T-helper 1 cell (primary cell): ENCODE results near the gene NPC1L1.
A peak's percentile ranks its signal among the peaks of the same experiment; 100 is the strongest.

Experiments used
- DNase-seq, 5 donors: peaks; one replicate each; pipeline ENCODE4 v3.0.0-alpha.2; 2012 to 2020
- total RNA-seq, 4 donors: gene quantifications; one replicate each; lab custom pipeline; 2026; lab: John Stamatoyannopoulos, UW

NPC1L1 gene, protein sequence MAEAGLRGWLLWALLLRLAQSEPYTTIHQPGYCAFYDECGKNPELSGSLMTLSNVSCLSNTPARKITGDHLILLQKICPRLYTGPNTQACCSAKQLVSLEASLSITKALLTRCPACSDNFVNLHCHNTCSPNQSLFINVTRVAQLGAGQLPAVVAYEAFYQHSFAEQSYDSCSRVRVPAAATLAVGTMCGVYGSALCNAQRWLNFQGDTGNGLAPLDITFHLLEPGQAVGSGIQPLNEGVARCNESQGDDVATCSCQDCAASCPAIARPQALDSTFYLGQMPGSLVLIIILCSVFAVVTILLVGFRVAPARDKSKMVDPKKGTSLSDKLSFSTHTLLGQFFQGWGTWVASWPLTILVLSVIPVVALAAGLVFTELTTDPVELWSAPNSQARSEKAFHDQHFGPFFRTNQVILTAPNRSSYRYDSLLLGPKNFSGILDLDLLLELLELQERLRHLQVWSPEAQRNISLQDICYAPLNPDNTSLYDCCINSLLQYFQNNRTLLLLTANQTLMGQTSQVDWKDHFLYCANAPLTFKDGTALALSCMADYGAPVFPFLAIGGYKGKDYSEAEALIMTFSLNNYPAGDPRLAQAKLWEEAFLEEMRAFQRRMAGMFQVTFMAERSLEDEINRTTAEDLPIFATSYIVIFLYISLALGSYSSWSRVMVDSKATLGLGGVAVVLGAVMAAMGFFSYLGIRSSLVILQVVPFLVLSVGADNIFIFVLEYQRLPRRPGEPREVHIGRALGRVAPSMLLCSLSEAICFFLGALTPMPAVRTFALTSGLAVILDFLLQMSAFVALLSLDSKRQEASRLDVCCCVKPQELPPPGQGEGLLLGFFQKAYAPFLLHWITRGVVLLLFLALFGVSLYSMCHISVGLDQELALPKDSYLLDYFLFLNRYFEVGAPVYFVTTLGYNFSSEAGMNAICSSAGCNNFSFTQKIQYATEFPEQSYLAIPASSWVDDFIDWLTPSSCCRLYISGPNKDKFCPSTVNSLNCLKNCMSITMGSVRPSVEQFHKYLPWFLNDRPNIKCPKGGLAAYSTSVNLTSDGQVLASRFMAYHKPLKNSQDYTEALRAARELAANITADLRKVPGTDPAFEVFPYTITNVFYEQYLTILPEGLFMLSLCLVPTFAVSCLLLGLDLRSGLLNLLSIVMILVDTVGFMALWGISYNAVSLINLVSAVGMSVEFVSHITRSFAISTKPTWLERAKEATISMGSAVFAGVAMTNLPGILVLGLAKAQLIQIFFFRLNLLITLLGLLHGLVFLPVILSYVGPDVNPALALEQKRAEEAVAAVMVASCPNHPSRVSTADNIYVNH (N-terminal part only)
- 0.15 to 1.6 (median 0.59) reads per million in 4 donors for total RNA-seq

DNA sequence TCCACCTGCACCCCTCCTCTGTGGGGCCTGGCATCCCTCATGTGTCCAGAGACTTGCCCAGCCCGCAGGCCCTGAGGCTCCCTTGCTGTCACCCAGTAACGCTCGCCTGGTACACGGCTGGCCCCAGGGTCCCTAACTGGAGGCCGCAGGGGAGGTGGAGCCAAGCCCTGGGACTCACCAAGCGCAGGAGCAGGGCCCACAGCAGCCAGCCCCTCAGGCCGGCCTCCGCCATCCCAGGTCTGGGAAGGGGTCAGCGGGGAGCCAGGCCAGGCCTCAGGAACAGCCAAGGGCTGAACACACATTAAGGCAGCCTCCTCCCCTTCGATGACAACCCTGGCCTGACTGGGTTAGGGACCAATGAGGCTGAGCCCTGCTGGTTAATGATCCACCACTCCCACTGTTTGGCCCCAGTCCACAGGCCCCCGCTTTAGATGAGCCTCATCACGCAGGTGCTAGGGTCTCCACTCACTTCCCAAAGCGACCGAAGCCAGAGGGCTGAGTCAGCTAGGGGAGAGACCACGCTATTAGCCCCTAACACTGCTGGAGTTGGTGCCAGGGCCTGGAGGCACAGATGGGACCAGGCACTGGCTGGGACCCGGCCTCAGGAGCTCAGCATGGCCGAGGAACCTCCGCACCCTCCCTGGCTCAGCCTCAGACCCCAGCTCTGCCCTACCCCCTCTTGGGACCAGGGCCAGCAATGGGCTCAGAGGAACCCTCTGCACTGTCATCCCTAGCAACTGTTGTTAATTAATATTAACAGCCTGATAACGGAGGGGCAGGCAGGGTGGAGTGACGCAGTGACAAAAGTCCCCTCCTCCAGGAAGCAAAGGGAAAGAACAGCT, at the start of gene NPC1L1:
NPC1L1 (minus strand) TSS at position 303 of the 842 bp plus-strand sequence; CDS start at position 232, 71 bp downstream.
- DNase-seq: no peak

DNA sequence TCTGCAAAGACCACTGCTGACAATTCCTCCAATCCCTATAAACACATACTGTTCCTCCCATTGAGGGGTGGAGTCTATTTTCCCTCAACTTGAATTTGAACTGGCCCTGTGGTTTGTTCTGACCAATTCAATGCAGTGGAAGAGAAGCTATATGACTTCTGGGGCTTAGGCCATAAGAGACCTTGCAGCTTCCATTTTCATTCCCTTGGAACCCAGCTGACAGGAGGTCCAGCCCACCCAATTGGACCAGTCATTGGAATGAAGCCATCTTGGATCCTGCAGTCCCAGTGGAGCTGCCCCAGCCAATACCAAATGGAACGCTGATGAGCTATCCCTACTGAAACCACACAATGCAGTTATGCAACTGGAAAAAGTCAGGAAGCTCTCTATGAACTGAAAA, 49.8 kb upstream of the NPC1L1 start:
- DNase-seq: no peak

DNA sequence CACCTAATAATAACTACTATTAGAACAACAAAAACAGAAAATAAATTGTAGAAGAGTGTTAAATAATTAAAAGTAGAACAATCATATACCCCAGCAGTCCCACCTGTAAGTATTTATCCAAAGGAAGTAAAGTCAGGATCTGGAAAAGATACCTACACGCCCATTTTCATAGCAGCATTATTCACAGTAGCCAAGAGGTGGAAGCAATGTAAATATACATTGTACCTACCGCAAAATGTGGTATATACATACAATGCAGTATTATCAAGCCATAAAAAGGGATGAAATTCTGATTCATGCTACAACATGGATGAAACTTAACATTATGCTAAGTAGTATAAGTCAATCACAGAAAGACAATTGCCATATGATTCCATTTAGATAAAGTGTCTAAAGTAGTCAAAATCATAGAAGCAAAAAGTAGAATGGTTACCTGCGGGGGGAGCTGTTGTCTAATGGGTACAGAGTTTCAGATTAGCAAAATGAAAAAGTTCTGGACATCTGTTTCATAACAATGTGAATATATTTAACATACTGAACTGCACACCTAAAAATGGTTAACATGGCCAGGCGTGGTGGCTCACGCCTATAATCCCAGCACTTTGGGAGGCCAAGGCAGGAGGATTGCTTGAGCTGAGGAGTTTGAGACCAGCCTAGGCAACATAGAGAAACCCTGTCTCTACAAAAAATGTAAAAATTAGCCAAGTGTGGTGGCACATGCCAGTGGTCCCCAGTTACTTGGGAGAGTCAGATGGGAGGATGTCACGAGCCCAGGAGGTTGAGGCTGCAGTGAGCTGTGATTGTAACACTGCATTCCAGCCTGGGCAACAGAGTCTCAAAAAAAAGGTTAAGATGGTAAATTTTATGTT, 46.9 kb upstream of the NPC1L1 start:
- peak in 4 of 5 donors; percentile 40 to 73 (median 48) for DNase-seq

DNA sequence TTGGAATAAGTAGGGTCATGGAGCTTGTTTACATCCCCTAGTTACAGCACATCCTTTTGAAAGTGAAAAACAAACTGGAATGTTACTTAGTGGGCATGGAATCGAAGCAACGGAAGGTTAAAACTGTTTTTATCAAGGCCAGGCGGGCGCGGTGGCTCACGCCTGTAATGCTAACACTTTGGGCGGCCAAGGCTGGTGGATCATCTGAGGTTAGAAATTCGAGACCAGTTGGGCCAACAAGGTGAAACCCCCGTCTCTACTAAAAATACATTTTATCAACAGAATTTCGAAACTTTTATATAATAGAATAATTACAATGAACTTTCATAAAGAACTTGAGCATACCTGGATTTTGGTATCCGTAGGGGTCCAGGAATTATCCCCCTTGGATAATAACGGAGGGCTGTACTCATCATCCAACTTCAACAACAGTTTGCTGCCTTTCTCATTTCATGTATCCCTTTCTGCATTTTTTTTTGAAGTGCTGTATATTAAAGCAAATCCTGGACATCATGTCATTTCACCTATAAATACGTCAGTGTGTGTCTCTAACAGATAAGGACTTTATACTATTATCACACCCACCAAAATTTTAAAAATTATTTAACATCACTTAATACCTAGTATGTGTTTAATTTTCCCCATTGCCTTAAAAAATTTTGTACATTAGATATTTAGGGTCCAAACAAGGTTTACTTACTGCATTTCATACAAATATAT, 42.2 kb upstream of the NPC1L1 start:
- no peak for DNase-seq

DNA sequence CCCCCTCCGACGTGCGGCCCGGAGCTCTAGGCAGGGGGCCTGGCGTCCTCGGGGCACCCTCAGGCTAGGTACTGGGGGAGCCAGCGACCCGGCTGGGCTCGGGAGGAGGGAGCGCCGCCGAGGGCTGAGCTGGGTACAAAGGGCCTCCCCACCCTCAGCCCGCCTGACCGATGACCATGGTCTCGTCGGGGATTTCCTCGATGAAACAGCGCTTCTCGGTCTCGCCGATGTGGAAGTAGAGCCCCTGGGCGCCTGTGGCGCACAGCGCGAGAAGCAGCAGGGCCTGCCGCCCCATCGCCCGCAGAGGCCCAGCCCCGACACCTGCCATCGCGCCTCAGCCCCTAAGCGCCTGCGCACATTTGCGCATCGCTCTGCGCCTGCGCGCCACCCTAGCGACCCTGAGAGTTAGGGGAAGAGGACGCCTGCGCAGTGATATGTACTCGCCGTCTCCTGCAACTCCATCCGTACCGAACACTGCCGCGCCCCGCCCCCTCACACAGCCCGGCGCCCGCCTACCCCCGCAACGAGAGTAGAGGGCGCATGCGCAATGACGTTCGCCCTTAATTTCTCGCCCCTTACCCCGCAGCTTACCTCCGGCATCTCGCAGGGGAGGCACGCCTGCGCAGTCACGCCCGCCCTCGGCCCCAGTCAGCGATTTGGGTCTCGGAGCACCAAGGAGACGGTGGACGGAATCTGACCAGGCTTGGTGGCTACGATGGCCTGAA, 40.9 kb upstream of the NPC1L1 start, which contains the start of gene TMED4:
TMED4 (minus strand) TSS at position 353 of the 725 bp plus-strand sequence; CDS start at position 328, 25 bp downstream.
- DNase-seq: peak; percentile 100

DNA sequence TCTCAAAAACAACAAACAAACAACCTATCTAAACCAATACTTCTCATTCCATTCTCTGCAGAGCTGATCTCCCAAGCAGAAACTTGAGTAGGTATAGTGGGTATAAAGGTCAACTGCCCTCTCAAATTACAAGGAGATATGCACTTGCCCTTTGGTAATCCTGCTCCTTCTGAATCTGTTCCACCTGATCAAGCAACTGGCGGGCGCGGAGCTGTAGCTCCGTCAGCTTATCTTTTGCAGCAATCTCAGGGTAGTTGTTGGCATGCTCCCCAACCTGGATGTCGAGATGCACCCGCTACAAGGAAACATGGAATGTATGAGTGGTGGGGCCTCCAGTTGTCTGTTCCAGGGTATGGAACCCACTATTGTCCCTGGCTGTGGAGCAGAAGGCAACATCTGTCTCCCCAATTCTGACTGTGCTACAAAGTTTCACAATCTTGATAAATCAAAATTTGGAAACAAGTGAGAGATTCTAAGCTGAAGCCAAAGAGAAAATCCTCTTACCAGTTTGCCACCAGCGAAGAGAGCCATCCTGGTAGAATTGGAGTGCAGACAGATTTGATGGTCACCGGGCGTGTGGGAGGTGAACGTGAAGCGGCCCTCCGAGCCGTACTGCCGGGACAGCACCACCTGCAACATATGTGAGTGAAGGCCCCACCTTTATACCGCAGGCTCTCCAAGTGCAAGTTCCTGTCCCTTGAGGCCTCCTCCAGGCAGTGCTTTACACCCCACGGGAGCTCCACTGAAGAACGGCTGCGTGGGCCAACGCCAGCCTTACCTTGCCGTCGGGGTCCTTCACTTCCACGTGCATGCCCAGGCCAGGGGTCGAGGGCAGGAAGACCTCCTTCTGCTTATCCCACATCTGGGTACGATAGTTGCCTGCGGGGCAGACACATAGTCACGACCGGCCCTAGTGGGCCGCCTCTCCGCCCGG, 40.1 kb upstream of the NPC1L1 start:
- DNase-seq: peak; percentile 20 to 60 (median 35)

DNA sequence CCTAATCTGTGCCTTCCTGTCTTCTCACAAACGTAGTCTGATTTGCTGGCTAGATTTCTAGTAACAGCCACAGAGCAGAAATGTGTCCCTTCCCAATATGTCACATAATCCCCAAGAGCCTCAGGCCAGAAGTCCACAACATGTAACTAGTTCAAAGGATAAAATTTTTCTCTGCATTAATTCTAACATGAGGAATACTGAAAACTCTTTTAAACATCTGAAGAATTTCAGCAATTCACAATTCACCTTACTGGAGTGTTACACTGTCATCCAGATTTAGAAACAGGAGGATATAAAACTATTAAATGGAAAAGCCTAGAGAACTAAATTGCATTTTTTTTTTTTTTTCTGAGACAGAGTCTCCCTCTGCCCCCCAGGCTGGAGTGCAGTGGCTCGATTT, 35.1 kb upstream of the NPC1L1 start:
- DNase-seq: no peak

DNA sequence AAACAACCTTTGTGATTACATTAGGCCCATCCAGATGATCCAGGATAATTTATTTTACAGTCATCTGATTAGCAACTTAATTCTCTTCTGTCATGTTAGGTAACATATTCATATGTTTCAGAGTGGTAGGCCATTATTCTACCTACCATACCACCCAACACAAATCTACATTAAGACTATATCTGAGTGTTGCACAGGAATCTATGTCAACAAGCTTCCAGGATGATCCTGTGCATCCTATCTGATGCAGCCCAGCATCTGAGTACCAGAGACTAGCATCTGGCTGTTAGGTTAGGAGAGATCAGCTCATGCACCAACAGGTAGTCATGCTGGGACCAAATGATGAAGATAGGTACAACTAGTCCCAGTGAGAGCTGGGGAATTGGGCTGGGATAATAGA, 33.9 kb upstream of the NPC1L1 start:
- no peak for DNase-seq

DNA sequence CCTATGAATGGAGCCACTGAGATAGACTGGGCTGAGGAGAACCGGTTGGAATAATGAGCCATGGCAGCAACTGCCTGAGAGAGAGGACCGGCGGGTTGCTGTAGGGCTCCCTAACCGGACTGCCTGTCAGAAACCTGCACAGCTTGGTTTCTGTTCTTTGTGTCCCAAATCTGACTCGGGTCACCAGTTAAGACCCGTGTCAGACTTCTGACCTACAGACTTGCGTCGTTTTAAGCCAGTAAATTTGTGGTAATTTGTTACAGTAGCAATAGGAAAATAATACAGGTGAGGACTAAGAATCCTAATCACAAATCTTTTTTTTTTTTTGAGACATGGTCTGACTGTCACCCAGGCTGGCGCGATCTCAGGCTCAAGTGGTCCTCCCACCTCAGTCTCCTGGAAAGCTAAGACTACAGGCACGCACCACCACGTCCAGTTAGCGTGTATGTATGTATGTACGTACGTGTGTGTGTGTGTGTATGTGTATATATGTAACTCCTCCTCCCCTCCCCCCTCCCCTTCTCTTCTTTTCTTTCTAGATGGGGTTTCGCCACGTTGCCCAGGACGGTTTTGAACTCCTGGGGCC, 33.2 kb upstream of the NPC1L1 start:
- peak in 1 of 5 donors; percentile 6 for DNase-seq

DNA sequence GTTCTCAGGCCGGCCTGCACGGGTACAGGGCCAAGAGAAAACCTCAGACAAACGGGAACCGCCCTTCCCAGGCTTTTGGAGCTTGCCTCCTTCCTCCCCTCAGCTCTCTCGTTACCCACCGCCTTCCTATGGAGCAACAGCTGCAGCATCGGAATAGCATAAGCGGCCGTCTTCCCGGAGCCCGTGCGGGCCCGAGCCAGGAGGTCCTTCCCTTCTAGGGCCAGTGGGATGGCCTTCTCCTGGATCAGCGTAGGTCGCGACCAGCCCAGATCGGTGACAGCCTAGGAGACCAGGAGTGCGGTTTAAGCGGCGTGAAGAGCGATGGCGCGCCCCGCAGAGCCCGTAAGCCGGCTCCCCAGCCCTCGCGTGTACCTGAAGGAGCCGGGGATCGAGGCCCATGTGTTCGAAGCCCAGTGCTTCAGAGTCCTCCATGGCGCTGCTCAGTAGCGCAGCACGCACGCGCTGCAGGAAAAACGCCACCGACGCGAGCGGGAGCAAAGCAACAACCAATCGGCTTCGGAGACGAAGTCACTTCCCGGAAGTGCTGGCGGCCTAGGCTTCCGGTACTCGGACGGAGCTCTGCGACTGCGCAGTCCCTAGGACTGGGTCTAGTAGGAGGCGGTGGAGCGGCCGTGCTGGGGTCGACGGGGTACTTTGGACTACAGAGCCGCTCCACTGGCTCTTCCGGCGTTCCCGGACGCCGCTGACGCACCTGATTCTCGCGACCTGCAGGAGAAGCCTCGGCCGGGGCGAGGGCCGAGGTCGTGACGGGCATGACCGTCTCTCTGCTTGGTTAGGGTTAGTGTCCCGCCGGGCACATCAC, 32.5 kb upstream of the NPC1L1 start, which contains the start of gene DDX56:
DDX56 (minus strand) TSS at position 445 of the 823 bp plus-strand sequence; CDS start at position 432, 13 bp downstream.
- DNase-seq: peak; percentile 85 to 95 (median 90)

DNA sequence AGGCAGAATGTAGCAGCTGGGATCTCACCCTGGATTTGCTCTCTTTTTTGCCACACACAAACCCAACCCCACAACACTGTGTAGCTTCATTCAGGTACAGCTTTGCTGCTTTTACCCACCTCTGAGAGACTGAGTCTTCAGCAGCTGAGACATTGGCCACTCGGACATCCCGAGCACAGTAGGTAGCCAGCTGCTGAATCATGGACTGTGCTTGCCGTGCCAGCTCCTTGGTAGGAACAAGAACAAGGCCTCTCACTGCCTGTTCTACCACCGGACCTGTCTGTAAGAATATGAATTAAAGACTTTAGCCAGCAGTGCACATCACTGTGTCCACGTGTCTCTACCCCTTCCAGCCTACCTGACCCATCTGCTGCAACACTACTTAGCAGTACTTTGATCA, 31.6 kb upstream of the NPC1L1 start:
- DNase-seq: no peak

DNA sequence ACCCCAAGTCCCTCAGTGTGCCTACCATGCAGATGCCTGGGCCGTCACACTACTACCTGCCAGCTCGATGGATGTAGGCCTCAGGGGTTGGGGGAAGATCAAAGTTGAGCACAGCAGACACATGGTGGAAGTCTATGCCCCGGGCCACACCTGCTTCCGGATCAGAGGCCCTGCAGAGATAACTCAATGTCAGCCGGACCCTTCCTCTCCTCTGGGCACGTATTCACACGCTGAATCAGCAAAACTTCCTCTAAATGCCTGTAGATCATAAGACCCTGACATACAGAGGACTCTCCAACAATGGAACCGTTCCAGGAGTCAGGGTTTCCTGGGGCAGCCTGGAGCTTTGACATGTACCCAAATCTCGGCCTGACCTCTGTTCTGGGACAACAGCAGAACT, 28.8 kb upstream of the NPC1L1 start:
- DNase-seq: no peak

DNA sequence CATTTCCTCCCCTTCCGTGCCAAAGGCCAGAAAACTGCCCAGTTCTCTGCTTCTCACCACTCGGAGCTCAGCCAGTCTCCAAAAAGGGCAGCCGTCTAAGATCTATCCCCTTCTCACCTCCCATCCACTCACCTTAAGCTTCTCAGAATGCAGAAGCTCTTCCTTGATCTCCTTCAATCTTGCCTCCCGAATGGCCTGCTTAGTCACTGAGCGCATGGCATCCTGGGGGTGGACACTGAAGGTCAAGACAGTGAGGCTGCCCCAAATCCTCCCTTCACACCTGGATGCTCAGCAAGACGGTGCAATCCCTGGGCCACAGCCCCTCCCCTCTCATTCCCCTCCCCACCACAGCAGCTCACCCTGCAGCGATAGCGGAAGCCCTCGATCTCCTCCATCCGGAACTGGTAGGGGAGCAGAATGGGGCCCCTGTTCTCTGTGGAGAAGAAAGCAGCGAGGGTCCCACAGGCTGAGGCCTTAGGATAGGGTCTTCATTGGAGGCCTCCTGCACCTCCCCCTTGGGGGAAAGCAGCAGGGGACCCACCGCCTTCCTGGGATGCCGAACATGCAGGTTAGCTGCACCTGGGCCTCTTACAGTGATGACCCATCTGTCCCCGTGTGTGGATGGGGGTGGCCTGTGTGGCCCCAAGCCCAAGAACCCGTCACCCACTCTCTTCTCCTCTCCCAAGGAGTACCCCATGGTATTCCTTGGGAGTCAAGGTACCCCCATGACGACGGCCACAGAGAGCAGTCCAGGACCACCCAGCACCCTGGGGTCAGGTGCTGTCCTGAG, 27.8 kb upstream of the NPC1L1 start:
- no peak for DNase-seq

DNA sequence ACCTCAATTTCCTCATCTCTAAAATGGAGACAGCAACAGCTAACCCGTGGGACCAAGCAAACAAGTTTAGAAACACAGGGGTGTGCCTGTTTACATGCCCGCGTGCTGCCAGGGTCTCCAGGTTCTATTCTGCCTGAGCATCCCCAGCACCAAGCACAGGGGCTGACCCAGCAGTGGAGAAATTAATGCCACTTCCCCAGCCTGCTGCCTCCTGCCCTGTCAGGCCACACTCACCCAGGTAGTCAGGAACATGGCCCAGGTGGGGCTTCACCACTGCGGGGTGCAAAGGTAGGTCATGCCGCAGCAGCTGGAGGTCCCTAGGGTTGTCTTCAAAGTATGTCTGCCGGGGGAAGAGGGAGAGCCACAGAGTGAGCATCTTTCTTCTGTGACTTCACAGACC, 26.8 kb upstream of the NPC1L1 start:
- DNase-seq: no peak

DNA sequence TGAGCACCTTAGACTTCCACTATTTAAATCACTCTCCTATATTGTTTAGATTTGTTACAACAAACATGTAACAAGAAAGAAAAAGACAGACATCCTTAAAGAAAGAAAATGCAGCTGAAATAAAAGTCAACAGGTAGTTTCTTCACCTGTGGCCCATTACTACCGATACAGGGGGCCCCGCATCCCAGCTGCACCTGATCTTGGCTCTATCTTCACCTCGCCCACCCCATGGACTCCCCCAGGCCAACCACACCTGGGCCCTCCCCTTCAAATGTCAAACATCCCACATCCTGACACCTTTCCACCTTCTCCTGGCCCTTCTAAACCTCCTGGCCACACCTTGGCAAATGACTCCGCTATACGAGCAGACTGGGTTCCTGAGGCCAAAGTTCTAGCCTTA, 25.6 kb upstream of the NPC1L1 start:
- no peak for DNase-seq
